HG03097 (cell line): ENCODE results near the gene TMEM150A.
"Not testable (repeated sequence)": the region's sequence is repeated elsewhere in the genome, so short reads cannot be mapped to it uniquely, and the experiment has no call there.

Experiments
- ATAC-seq: cut with Tn5 transposase; IDR thresholded peaks from one replicate; pipeline ENCODE4 v1.9.1; 2021; ENCODE audit not compliant: unreplicated experiment, low FRiP score

The TMEM150A gene, protein sequence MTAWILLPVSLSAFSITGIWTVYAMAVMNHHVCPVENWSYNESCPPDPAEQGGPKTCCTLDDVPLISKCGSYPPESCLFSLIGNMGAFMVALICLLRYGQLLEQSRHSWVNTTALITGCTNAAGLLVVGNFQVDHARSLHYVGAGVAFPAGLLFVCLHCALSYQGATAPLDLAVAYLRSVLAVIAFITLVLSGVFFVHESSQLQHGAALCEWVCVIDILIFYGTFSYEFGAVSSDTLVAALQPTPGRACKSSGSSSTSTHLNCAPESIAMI

DNA sequence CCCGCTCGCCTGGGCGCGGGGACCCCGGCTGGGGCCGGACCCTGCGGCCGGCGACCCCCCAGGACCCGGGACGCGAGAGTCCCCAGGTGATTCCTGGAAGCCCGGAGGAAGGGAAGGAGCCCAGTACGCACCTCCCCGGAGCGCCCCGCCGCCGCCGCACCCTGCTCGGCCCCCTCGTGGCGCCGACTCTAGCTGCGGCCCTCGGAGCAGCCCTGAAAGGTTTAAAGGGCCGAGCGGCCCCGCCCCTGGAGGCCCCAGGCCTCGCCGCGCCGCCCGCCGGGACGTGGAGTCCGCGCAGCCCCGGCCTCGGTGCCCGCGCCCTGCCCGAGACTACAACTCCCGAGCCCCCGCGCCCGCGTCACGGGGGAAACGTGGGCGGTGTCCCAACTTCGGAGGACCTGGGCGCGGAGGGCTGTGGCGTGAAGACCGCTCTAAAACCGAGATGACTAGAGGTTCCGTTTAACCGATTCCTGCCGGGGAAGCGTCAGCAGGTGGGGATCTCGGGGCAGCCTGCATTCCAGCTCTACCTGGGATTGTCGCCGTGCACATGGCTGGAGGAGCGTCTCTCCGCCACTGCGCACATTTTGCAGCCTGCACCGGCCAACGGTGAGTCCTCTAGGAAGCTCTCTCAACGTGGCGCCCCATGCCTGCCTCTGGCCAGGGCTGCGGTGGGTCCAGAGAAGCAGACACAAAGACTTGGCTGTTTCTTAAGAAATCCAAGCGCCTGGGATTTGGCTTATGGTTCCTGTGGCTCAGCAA is at the start of gene TMEM150A:
Gene TMEM150A (minus strand): TSS at position 223 of the 759 bp plus-strand sequence. CDS start 750 bp downstream, outside the sequence.
- peak; percentile 88 for ATAC-seq

DNA sequence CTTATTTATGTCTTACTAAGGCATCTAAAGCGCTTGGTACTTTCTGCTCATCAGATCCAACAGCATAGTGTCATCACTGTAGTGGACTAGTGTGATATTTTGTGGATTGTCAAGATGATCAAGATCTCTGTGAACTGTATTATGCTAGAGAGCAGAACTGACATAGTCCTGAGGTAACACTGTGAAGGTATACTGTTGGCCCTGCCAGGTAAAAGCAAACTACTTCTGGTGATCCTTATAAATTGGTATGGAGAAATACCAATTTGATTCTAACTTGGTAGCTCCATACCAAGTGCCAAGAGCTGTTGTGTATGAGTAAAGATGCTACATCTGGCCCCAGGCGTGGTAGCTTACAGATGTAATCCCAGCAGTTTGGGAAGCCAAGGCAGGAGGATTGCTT is 49.6 kb upstream of the TMEM150A start:
- no peak for ATAC-seq

DNA sequence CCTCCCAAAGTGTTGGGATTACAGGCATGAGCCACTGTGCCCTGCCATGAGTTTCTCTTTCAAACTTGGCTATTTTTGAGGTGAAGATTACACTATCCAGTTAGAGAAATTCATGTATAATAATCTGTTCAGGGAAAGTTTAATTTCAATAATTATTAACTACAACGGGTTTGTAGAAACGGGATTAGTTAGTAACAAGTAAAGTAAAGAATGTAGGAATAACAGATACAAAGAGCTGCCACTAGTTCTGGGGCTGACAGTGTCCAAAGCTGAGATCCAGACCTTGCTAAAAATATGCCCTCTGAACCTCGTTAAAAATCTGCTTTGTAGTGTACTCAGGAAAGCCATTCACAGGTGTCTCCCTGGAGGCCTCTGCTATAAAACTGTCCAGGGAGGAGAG is 48.6 kb upstream of the TMEM150A start:
- no peak for ATAC-seq

DNA sequence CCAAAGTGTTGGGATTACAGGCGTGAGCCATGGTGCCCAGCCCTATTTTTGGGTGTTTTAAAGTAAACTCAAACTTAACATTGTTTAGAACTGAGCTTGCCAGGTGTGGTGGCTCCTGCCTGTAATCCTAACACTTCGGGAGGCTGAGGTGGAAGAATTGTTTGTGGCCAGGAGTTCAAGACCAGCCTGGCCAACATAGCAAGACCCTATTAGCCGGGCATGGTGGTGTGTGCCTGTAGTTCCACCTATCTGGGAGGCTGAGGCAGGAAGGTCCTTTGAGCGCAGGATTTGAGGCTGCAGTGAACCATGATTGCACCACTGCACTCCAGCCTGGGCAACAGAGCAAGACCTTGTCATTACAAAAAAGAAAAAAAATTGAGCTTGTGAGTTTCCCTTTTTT is 48.0 kb upstream of the TMEM150A start:
- no peak for ATAC-seq

DNA sequence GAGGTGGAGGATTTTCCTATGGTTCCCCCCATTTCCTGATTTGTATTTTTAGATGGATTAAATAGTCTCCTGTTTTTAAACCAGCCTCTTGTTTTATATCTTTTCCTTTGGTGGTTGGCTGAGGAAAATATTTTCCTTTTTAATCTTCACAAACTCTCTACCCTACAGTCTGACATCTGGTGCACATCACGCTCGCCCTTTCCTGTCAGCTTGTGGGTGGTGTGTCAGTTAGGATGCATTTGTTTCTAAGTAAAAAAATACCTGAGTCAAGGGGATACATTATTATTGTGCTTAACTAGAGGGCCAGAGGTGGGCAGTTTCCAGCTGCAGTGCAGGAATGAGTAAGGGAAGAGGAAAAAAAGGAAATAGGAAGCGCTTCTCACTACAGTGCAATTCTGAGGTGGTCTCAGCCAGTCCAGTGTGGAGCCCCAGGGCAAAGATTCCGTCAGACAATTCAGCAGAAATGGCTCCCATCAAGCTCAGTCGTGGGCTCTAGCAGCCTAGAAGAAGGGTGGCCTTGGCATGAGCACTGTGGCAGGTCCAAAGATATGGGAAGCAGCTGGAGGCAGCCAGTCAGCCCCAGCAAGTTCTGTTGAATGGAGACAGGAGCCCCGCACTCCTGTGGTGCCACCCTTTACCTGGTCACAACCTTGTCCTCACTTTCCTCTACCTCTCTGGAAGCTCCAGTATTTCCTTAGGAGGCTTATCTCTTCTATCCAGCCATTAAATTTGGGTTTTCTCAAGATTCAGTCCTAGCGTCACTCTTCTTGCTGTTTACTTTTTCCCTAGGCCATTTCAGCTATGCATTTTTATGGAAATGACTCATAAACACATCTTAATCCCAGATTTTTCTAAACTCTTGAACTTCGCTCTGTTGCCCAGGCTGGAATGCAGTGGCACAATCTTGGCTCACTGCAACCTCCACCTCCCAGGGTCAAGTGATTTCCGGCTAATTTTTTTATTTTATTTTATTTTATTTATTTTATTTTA is 47.0 kb upstream of the TMEM150A start:
- no peak for ATAC-seq

DNA sequence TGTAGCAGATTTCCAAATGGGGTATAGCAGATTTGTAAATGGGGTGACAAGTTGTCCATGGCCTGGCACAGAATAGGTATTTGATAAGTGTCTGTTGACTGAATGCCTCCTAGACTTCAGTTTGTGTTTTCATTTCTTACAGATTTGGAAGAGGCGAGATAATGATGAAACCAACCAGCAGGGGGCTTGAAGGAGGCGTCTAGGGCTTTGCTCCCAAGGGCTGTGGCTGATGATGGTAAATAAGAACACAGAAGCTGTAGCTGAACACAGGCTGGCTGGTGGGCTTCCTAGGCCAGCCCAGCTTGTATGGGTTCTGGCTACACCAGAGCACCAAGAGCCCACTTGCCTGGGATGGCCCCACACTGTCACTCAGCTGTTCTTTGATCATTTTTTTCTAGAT is 46.1 kb upstream of the TMEM150A start:
- ATAC-seq = no peak

DNA sequence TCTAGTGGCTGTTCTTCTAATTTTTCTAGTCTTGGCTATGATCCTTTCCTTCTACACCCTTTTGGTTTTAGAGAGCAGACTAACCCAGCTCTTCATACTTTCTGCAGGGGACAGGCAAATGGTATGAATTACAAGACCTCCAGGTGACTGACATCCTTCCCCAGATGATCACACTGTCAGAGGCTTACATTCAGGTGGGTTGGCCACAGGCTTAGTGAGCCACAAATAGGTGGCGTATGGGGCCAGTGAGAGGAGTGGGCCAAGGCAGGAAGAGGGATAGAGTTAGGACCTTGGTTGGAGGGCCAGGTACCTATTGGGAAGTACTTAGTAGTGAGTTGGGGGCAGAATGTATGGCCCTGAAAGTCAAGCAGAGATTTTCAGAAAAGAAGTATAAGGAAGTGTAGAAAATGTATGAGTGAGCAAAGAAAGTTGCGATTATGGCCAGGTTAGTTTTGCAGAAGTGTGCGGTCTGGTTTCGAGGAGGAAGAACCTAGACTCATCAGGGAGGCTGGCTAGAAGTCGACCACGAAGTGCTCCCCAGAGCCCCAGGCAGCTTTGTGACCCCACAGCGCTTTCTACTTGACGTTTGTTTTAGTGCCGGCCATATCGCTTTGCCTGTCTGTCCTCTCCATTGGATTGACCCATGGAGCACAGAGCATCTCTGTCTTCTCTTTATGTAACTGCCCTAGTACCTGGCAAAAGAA is 45.5 kb upstream of the TMEM150A start:
- ATAC-seq = no peak

DNA sequence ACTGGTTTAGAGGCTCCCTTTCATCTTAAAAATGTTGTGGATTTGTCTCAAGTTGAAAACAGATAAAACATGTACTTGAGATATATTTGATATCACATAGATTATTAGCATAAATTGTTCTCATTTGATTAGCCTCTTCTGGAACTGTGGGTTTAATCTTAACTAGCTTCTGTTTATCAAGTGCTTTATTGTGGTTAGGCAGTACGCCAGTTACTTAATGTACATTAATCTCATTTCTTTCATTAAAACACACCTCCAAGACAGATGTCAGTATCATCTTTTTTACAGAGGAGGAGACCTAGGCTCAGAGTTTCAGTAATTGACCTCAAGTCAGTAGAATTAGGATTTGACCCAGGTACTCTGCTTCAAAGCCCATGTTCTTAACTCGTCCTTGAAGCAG is 43.7 kb upstream of the TMEM150A start:
- ATAC-seq = no peak

DNA sequence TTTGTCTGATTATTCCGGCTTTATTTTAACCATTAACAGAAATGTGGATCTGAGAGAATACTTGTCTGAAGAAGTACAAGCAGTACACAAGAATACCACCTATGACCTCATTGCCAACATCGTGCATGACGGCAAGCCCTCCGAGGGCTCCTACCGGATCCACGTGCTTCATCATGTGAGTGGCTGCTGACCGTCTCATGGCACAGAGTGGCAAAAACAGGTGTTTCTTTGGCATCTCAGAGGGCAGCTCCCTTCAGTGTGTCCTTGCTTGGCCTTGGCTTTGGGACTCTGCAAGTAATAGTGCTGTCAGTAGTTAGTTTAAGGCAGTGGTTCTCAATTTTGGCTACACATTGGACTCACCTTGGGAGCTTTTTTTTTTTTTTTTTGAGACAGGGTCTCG is 42.4 kb upstream of the TMEM150A start:
- no peak for ATAC-seq

DNA sequence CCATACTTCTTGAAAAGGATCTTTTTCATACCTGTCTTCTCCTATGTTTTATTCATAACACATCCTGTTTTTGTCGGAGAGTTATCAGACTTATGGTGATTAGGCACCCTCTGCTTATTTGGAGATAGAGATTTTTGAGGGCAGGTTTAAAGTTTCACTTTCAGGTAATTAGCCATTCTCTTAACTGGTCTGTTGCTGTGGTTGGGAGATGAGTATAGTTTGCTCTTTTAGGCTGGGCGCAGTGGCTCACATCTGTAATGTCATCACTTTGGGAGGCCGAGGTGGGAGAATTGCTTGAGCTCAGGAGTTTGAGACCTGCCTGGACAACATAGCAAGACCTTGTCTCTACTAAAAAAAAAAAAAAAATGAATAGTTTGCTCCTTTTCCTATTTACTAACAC is 40.2 kb upstream of the TMEM150A start:
- ATAC-seq = peak; percentile 52

DNA sequence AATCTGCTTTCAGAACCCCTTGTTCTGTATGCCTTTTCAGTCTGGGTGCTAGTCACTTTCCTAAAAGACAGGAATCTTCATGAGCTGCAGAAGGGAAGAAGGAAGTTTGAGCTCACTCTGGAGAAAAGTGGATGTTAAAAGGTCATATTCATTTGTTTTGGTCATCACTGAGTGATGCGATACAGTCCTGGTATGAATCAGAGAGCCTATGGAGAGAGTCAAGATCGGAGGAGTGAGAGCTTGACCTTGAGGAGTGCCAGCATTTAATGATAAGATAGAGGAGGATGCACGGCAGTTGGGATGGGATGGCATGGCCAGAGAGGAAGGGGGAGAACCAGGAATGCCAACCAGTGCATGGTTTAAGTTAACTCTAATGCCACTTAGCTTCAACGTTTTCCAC is 33.1 kb upstream of the TMEM150A start:
- ATAC-seq = no peak

DNA sequence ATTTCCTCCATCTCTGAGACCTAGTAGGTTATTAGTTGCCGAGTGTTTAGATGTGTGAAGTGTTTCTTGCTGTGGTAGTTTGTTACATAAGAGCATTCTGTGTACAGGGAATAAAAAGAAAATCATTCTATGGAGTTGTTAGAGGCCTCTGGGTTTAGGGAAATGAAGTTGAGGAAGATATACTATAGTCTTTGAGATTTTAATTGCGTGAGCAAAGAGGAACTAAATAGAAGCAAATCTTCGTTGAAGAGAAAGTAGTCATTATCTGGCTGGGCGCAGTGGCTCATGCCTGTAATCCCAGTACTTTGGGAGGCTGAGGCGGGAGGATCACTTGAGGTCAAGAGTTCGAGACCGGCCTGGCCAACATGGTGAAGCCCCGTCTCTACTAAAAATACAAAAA is 32.5 kb upstream of the TMEM150A start:
- ATAC-seq = no peak

DNA sequence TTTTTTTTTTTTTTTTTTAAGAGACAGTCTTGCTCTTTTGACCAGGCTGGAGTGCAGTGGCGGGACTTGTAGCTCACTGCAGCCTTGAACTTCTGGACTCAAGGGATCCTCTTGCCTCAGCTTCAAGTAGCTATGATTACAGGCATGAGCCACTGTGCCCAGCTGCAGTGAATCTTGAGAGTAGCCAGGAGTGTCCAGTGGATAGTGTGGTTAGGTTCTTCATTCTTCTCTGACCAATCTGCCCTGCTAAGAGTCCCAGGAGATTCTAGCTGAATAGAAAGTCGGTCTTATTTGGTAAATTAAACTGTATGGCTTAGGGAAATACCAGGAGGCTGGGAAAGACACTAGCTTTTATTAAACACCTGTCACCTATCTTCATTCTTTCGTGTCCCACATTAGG is 28.8 kb upstream of the TMEM150A start:
- ATAC-seq = no peak

DNA sequence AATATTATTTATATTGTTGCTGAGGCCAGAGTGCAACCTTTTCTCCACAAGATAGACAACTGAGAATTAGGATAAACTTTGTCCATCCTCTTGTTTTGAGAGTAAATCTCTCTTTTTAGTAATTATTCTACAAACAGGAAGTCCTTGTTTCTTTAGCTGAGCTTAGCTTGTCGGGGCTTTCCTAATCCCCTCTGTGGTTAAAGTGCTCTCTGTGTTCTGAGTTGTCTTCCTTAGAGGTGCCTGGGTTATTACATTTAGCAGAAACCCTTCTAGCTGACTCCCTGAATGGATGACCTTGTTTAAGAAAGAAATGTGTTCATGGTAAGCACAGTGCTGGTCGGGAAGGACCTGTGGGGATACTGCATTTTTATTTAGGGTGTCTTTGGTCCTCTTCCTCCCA is 26.2 kb upstream of the TMEM150A start:
- no peak for ATAC-seq

DNA sequence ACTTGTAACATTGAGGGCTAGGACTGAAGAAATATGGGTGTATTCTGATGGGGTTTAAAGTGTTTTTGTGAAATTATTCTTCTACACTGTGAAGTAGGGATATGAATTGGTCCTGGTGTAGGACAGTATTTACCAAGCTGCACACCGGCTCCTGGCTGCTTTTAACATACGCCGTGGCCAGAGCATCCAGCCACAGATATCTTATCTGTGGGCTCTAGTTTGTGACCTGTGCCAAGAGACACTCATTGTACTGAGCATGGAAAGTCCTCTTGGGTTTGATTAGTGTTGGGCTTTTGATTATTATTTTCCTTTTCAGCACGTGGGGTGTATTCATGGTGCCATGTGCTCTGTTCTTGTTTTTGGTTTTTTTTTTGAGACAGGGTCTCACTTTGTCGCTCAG is 21.5 kb upstream of the TMEM150A start:
- no peak for ATAC-seq

DNA sequence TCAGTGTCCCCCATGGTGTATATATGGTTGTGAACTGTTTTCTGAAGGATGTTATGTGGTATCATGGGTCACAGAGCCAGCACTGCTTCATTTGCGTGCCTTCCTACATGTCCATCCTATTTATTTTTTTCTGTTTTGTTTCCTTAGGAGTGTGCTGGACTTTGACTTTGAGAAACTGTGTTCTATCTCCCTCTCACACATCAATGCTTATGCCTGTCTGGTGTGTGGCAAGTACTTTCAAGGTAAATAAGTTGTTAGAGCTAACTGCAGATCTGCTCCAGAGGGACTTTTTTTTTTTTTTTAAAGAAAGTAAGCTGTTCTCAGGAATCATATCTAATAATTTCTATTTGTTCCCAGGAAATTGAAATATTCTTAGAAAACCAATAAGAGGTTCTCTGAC is 18.8 kb upstream of the TMEM150A start:
- ATAC-seq = no peak

DNA sequence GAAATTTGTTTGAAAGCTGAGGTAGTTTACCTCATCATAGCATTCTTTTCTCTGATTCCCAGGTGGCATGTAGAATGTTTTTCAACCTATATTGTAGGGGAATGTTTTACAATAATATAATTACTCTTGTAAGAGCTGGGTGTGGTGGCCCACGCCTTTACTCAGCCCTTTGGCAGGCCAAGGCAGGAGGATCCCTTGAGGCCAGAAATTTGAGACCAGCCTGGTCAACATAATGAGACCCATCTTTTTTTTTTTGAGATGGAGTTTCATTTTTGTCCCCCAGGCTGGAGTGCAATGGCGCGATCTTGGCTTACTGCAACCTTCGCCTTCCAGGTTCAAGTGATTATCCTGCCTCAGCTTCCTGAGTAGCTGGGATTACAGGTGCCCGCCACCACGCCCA is 17.1 kb upstream of the TMEM150A start:
- ATAC-seq = no peak

DNA sequence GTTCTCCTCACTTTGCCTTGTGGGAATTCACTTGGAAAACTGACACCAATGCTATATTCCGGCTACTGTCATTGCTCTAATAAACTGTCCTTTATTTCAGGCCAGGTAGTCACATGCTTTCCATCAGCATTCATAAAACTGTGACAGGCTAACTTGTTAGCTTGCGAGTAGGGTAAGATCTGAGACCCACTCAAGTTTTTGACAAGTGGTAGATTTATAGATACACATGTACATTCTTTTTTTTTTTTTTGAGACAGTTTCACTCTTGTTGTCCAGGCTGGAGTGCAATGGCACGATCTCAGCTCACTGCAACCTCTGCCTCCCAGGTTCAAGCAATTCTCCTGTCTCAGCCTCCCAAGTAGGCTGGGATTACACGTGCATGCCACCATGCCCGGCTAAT is 15.2 kb upstream of the TMEM150A start:
- ATAC-seq = not testable (repeated sequence)

DNA sequence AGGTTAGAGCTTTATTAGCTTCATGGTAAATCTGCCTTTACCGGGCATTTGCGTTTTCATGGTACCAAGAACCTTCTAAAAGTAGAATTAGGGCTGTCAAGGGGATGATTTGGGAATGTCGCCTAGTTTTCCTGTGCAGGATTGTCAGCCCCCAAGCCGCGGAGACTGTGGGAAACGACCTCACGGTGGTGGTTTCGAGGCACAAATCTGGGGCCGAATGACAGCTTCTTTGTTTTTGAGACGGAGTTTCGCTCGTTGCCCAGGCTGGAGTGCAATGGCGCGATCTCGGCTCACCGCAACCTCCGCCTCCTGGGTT is 12.9 kb upstream of the TMEM150A start:
- no peak for ATAC-seq

DNA sequence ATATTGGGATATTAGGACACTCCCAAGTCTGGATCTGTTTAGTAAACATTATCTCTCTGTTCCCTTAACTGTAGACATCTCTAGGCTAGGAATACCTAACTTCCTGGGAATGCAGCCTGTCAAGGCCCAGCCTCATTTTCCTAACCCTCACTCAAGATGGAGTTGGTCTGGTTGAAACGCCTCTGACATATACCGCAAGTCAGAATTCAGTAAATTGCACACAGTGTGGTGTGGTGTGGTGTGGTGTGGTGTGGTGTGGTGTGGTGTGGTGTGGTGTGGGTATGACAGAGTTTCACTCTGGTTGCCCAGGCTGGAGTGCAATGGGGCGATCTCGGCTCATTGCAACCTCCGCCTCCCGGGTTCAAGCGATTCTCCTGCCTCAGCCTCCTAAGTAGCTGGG is 12.3 kb upstream of the TMEM150A start:
- ATAC-seq = not testable (repeated sequence)
